ENCODE results near the gene MED7.

The MED7 gene

GRCh38 chr5:157162919-157163510, 20.4 kb upstream of the MED7 start:
- no peak for DNase-seq (ENCODE audit: low read depth, low spot score)

DNA sequence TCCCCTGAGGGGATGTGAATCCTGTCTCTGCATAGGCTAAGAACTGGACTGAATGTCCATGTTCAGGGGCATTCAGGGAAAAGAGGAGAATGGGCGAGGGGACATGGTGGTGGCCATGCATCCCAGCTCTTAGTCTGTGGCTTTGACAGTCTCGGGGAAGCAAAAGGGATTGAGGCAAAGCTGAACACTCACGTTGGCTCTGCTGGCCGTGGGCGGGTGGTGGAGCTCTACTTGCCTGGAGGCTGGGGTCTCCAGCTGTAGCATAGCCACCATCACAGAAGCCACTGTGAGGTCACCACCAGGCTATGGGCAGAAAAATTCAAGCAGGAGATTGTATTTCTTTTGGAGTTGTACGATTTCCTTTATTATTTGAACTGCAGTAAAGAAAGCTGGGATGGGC, 19.3 kb upstream of the MED7 start:
- DNase-seq (ENCODE audit: low read depth, low spot score) = no peak

DNA sequence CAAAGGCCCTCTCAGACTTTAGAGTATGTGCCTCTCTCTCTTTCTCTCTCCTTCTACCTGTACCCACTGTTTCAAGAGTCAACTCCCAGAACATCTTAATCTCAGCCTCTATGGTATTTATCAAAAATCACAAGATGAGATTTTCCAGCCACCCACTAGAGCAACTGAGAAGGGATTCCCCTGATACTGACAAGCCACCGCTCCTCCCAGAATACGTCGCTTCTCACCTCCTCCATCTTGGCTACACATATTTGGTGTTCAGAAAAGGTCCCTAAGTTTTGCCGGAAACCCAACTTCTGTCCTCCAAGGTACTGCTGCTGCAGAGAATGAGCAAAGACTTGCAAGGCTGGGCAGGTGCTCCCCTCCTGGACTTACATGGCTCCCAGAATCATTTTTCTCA, 17.3 kb upstream of the MED7 start:
- DNase-seq (ENCODE audit: low read depth, low spot score) = no peak

DNA sequence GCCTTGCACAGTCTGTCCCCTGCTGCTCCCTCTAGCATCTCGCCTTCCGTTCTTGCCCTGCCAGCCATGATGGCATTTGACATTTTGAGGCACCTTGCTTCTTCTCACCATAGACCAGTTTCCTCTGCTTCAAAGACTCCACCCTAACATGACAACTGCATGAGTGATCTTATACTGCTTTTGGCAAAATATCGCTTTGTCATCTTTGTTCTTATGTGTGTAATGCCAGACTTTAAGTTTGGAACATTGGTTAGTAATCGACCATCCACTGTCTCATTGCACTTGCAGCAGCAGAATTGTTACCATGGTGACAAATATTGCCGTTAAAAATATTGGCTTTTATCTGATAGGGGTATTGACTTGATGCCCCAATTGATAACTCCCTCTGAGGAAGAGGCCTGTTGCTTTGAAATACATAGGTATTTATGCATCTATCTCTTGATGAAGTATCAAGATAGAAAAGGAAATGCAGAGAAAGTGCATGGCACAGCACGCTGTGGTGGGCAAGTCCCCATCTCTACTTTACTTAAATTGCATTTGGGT, 16.6 kb upstream of the MED7 start:
- no peak for DNase-seq (ENCODE audit: low read depth, low spot score)

- DNase-seq (ENCODE audit: low read depth, low spot score) = no peak
Observed at GRCh38 chr5:157157293-157157891, 14.7 kb upstream of the MED7 start.

- DNase-seq (ENCODE audit: low read depth, low spot score) = no peak
Observed at GRCh38 chr5:157155297-157155696, 12.6 kb upstream of the MED7 start.

GRCh38 chr5:157150995-157151394, 8.3 kb upstream of the MED7 start:
- no peak for DNase-seq (ENCODE audit: low read depth, low spot score)

DNA sequence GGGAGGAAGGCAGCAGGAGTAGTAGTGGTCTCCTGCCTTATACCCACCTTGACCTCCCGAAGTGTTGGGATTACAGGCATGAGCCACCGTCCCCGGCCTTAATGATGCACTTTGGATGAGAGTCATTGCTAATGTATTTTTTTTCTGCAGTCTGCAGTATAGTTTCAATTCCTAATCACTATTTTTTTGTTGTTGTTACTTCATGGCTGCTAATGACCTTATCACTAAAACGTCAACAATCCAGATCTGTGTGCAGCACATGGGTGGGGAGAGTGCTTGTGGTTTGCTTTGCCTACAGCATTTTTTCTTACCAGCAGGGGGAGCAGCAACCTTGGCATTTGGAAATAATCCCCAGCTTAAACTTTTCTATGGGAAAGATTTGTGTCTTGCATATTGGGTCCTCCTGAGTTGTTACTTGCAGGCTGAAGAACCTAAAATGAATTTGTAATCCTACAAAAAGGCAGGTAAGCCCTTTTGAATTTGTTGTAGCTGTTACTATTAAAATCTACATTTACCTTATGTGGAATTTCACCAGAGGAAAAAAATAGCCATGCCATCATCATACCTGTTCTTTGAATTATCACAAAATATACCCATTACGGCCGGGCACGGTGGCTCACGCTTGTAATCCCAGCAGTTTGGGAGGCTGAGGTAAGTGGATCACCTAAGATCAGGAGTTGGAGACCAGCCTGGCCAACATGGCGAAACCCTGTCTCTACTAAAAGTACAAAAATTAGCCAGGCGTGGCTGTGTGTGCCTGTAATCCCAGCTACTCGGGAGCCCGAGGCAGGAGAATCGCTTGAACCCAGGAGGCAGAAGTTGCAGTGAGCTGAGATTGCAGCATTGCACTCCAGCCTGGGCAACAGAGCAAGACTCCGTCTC, 6.3 kb upstream of the MED7 start:
- peak; percentile 74 for DNase-seq (ENCODE audit: low read depth, low spot score)

- peak; percentile 25 for DNase-seq (ENCODE audit: low read depth, low spot score)
Observed at GRCh38 chr5:157143127-157143971, 684 bp upstream of the MED7 start.

- no peak for DNase-seq (ENCODE audit: low read depth, low spot score)
Observed at GRCh38 chr5:157137691-157138090, 5.0 kb downstream of the MED7 start.

GRCh38 chr5:157132281-157132612, 10.4 kb downstream of the MED7 start:
- DNase-seq (ENCODE audit: low read depth, low spot score) = no peak

DNA sequence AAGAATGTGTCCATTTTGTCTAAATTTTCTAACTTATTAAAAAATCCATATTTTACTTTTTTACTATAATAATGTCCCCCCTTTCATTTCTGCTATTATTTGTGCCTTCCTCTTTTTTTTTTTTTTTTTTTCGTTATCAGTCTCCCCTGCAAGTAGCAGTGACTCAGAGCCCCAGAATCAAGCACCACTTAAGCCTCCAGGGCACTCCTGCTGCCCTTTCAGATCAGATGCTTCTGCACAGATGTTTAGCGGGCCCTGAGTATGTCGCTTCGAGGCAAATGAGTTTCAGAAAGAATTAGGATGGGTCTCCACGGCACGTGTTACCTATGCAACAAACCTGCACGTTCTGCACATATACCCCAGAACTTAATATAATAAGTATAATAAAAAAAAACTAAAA, 11.7 kb downstream of the MED7 start:
- no peak for DNase-seq (ENCODE audit: low read depth, low spot score)

- DNase-seq (ENCODE audit: low read depth, low spot score) = no peak
Observed at GRCh38 chr5:157121709-157122108, 21.0 kb downstream of the MED7 start.

DNA sequence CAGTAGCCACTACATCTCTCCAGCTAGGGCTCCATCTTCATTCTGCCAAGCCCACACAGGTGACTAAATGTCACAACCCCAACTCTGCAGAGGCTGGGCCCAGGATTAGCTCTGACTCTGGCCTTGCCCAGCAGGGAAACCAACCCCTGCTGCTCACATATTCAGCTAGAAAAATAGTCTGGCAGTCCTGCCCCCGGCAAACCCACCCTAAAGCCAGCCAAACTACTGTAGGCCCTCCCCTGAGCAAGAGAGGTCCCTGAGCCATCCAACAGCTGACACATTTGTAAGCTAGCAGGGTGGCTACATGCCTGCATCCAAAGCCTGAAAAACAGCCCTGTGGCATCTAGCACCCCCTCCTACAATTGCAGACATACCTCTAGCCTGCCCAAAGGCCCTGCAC, 22.6 kb downstream of the MED7 start:
- DNase-seq (ENCODE audit: low read depth, low spot score) = no peak

- DNase-seq (ENCODE audit: low read depth, low spot score) = no peak
Observed at GRCh38 chr5:157116483-157116954, 26.1 kb downstream of the MED7 start.

- no peak for DNase-seq (ENCODE audit: low read depth, low spot score)
Observed at GRCh38 chr5:157115502-157115901, 27.2 kb downstream of the MED7 start.

DNA sequence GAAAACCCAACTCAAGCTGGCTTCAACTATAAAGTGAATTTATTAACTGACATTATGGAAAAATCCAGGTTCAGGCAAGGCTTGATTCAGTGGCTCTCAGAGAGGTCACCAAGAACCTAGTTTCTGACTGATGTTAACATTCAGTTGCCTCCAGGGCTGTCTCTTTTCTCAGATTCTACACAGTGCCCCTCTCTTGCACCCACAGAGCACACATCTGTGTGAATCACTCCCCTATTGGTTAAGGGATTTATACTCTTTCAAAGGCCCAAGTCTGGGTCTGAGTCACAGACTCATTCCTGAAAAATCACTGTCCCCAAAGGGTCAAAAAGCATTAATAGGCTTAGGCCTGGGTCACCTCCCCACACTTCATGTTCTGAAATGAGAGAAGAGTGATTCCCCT, 27.7 kb downstream of the MED7 start:
- no peak for DNase-seq (ENCODE audit: low read depth, low spot score)

GRCh38 chr5:157113002-157113401, 29.7 kb downstream of the MED7 start:
- no peak for DNase-seq (ENCODE audit: low read depth, low spot score)

DNA sequence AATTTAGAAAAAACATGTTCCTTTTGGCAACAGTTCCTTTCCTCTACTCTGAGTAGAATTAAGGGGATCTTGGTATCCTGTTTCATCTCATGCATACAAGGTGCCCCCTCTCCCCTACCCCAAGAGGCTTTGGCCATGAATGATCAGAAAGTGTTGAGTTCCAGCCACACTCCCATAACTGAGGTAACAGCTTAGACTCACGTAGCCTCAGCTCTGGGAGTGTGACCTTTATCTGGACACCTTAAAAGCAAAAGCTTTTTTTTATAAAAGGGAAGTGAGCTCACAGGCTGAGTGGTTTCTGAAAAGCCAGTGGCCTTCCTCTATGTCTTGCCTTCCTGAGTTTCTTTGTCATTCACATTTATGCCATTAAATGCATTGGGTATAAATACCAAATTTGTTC, 32.9 kb downstream of the MED7 start:
- no peak for DNase-seq (ENCODE audit: low read depth, low spot score)

GRCh38 chr5:157108976-157109375, 33.7 kb downstream of the MED7 start, which contains the start of gene HAVCR2:
Gene HAVCR2, minus strand, starts transcription at chr5:157109044. Its CDS starts 61 bp downstream, at chr5:157108983.
- no peak for DNase-seq (ENCODE audit: low read depth, low spot score)

- DNase-seq (ENCODE audit: low read depth, low spot score) = no peak
Observed at GRCh38 chr5:157107508-157107907, 35.2 kb downstream of the MED7 start.
